ENCODE results near the gene ULK3.

ULK3 gene

GRCh38 chr15:74839526-74840395, 3.2 kb downstream of the ULK3 start:
- DNase-seq: no peak

- no peak for DNase-seq
Measured at GRCh38 chr15:74838746-74839525, 4.0 kb downstream of the ULK3 start.

GRCh38 chr15:74838137-74838516, 4.8 kb downstream of the ULK3 start:
- DNase-seq: no peak

GRCh38 chr15:74837482-74838136, 5.3 kb downstream of the ULK3 start:
- DNase-seq: no peak

- DNase-seq: no peak
Measured at GRCh38 chr15:74836846-74837245, 6.1 kb downstream of the ULK3 start.

GRCh38 chr15:74835312-74835823, 7.6 kb downstream of the ULK3 start:
- DNase-seq: no peak

- DNase-seq: no peak
Measured at GRCh38 chr15:74833376-74834107, 9.4 kb downstream of the ULK3 start.

GRCh38 chr15:74832826-74833225, 10.1 kb downstream of the ULK3 start:
- DNase-seq: no peak

GRCh38 chr15:74831813-74832495, 11.0 kb downstream of the ULK3 start:
- DNase-seq: no peak

- no peak for DNase-seq
Measured at GRCh38 chr15:74830868-74831267, 12.1 kb downstream of the ULK3 start.

- DNase-seq: no peak
Measured at GRCh38 chr15:74829991-74830390, 13.0 kb downstream of the ULK3 start.

- no peak for DNase-seq
Measured at GRCh38 chr15:74829486-74829885, 13.5 kb downstream of the ULK3 start.

- DNase-seq: no peak
Measured at GRCh38 chr15:74828835-74829234, 14.1 kb downstream of the ULK3 start.

- no peak for DNase-seq
Measured at GRCh38 chr15:74827614-74828013, 15.3 kb downstream of the ULK3 start.

GRCh38 chr15:74826921-74827320, 16.0 kb downstream of the ULK3 start:
- no peak for DNase-seq

- no peak for DNase-seq
Measured at GRCh38 chr15:74826364-74826819, 16.6 kb downstream of the ULK3 start, which contains the start of gene CPLX3. CPLX3 (plus strand) TSS chr15:74826627; CDS start chr15:74826704, 77 bp downstream.

- no peak for DNase-seq
Measured at GRCh38 chr15:74825866-74826265, 17.1 kb downstream of the ULK3 start.

GRCh38 chr15:74824976-74825375, 18.0 kb downstream of the ULK3 start:
- no peak for DNase-seq

GRCh38 chr15:74823324-74823723, 19.6 kb downstream of the ULK3 start:
- no peak for DNase-seq

- DNase-seq: no peak
Measured at GRCh38 chr15:74822233-74822632, 20.7 kb downstream of the ULK3 start.

GRCh38 chr15:74821790-74822158, 21.2 kb downstream of the ULK3 start:
- DNase-seq: no peak
